Loucy (cell line): ENCODE data around the gene TUFM.
A peak's percentile ranks its signal among the peaks of the same experiment; 100 is the strongest.
"Not testable (repeated sequence)": the region's sequence is repeated elsewhere in the genome, so short reads cannot be mapped to it uniquely, and the experiment has no call there.

Experiments
- H2AFZ ChIP-seq: fragments of 200-600 bp; sonication (generic); 2 replicates; pipeline ENCODE4 v1.6.0; 2016; ENCODE audit warnings: antibody characterized with exemption, mild to moderate bottlenecking, low read length, moderate library complexity
- H3F3A ChIP-seq: fragments of 200-600 bp; 2 replicates; pipeline ENCODE4 v1.6.0; 2016; ENCODE audit warnings: antibody characterized with exemption, low read depth, mild to moderate bottlenecking
- H3K27me3 ChIP-seq: fragments of 200-600 bp; sonication (generic); 2 replicates; pipeline ENCODE4 v1.6.1; 2014; ENCODE audit warnings: low read length, mild to moderate bottlenecking; ENCODE audit not compliant: insufficient read depth, poor library complexity, severe bottlenecking
- H3K36me3 ChIP-seq: fragments of 200-600 bp; sonication (generic); 2 replicates; pipeline ENCODE4 v1.6.1; 2016; ENCODE audit warnings: low read length; ENCODE audit not compliant: insufficient read depth
- H3K4me1 ChIP-seq: fragments of 200-600 bp; sonication (generic); 2 replicates; pipeline ENCODE4 v1.5.1; 2014; ENCODE audit warnings: low read length, mild to moderate bottlenecking; ENCODE audit not compliant: insufficient read depth, poor library complexity, severe bottlenecking
- H3K4me2 ChIP-seq: fragments of 200-600 bp; sonication (generic); 2 replicates; pipeline ENCODE4 v1.6.0; 2014; ENCODE audit warnings: antibody characterized with exemption, low read length, low read depth, mild to moderate bottlenecking; ENCODE audit not compliant: poor library complexity, severe bottlenecking
- H3K4me3 ChIP-seq: fragments of 200-600 bp; sonication (generic); 2 replicates; pipeline ENCODE4 v1.5.1; 2014; ENCODE audit warnings: low read length, mild to moderate bottlenecking, mixed read lengths; ENCODE audit not compliant: poor library complexity, severe bottlenecking
- H3K79me2 ChIP-seq: fragments of 200-600 bp; sonication (generic); 2 replicates; pipeline ENCODE4 v1.6.1; 2014; ENCODE audit warnings: low read length; ENCODE audit not compliant: insufficient read depth
- H3K9ac ChIP-seq: fragments of 200-600 bp; sonication (generic); 2 replicates; pipeline ENCODE4 v1.6.0; 2014; ENCODE audit warnings: mild to moderate bottlenecking, low read depth, low read length, moderate library complexity; ENCODE audit not compliant: poor library complexity, severe bottlenecking
- H3K9me2 ChIP-seq: fragments of 200-600 bp; sonication (generic); replicated peaks from 2 replicates; pipeline ENCODE4 v1.6.1; 2016; ENCODE audit warnings: low read depth, low read length, mixed read lengths
- H3K9me3 ChIP-seq: fragments of 200-600 bp; sonication (generic); 2 replicates; pipeline ENCODE4 v1.6.1; 2014; ENCODE audit warnings: mild to moderate bottlenecking, antibody characterized with exemption, low read length, low read depth; ENCODE audit not compliant: insufficient read depth
- H4K20me1 ChIP-seq: fragments of 200-600 bp; sonication (generic); 2 replicates; pipeline ENCODE4 v1.6.0; 2014; ENCODE audit warnings: antibody characterized with exemption, low read length, mild to moderate bottlenecking; ENCODE audit not compliant: insufficient read depth, poor library complexity, severe bottlenecking
- CTCF ChIP-seq: fragments of 200-600 bp; sonication (generic); conservative IDR thresholded peaks from 2 replicates; pipeline ENCODE4 v1.5.1; 2014; ENCODE audit warnings: mild to moderate bottlenecking, antibody characterized with exemption, low read length
- EZH2phosphoT487 ChIP-seq: fragments of 200-600 bp; IDR thresholded peaks from 2 replicates; pipeline ENCODE4 v1.6.1; 2018; ENCODE audit warnings: antibody characterized with exemption, mild to moderate bottlenecking, moderate library complexity, borderline replicate concordance

The TUFM gene

GRCh38 chr16:28822520-28823290 is 23.4 kb downstream of the TUFM start, which contains the start of gene ATXN2L:
Gene ATXN2L (plus strand): TSS chr16:28822999. CDS start chr16:28823260, 261 bp downstream.
- peak within 1 kb of the TSS; percentile 87 for H2AFZ ChIP-seq
- peaks cover 22% of the 10 kb centered on the region for H3K4me1 ChIP-seq
- TF ChIP-seq EZH2phosphoT487 (no peak), CTCF (no peak)
- peak within 1 kb of the TSS; percentile 84 for H3K4me2 ChIP-seq
- peaks cover 44% of the 10 kb centered on the region for H4K20me1 ChIP-seq
- peaks cover 8% of the 10 kb centered on the region for H3K27me3 ChIP-seq
- H3F3A ChIP-seq = no peaks in the 10 kb centered on the region
- H3K4me3 ChIP-seq = peak within 1 kb of the TSS; percentile 95
- H3K79me2 ChIP-seq = peaks cover 56% of the 10 kb centered on the region
- peak within 1 kb of the TSS; percentile 100 for H3K9ac ChIP-seq
- H3K36me3 ChIP-seq = peaks cover 32% of the 10 kb centered on the region
- no peaks in the 10 kb centered on the region for H3K9me3 ChIP-seq
- H3K9me2 ChIP-seq = no peaks in the 10 kb centered on the region

- H2AFZ ChIP-seq = peak overlapping the region; percentile 87
Observed at GRCh38 chr16:28821874-28822519, 24.2 kb downstream of the TUFM start.

GRCh38 chr16:28820546-28820945 is 25.6 kb downstream of the TUFM start:
- H3K4me1 ChIP-seq, H3K4me3 ChIP-seq, H3K4me2 ChIP-seq, H3F3A ChIP-seq, H3K9ac ChIP-seq, H3K27me3 ChIP-seq, H3K9me2 ChIP-seq, H2AFZ ChIP-seq, H3K9me3 ChIP-seq: not testable (repeated sequence)
- Histone ChIP-seq H3K36me3 (peaks cover 11% of the 10 kb centered on the region), H4K20me1 (peaks cover 22% of the 10 kb centered on the region), H3K79me2 (peaks cover 34% of the 10 kb centered on the region)

More at GRCh38 chr16:28821874-28822519, 24.2 kb downstream of the TUFM start:
- H3K36me3 ChIP-seq = peaks cover 25% of the 10 kb centered on the region
- no peak for TF ChIP-seq EZH2phosphoT487
- no peak for TF ChIP-seq CTCF
- H3F3A ChIP-seq = no peaks in the 10 kb centered on the region
- peaks cover 37% of the 10 kb centered on the region for H4K20me1 ChIP-seq
- peaks cover 49% of the 10 kb centered on the region for H3K79me2 ChIP-seq
- H3K4me3 ChIP-seq = peak overlapping the region; percentile 95
- peaks cover 22% of the 10 kb centered on the region for H3K4me1 ChIP-seq
- H3K9me3 ChIP-seq = no peaks in the 10 kb centered on the region
- no peaks in the 10 kb centered on the region for H3K9me2 ChIP-seq
- peak overlapping the region; percentile 100 for H3K9ac ChIP-seq
- peaks cover 8% of the 10 kb centered on the region for H3K27me3 ChIP-seq
- H3K4me2 ChIP-seq = peak overlapping the region; percentile 84
